ENCODE results near the gene SDK1. TPM values are rescaled to one million over a fixed set of nuclear protein-coding genes. Genes with fewer than 3 reads are reported as not detected.

SDK1 gene
- total RNA-seq, 3 donors from 2014 or later (not counting 1 experiment from before 2014, with no cell fraction given): 0.05 to 0.11 TPM; not detected in 1

- Histone ChIP-seq H3K36me3 (ENCODE audit: control insufficient read depth, insufficient read depth, low read length) (no peaks in the 10 kb centered on the region), H3K4me1 (ENCODE audit: control insufficient read depth, insufficient read depth, low read length) (no peaks in the 10 kb centered on the region), H3K9me3 (ENCODE audit: control insufficient read depth, insufficient read depth, low read length) (no peaks in the 10 kb centered on the region), H3K27ac (ENCODE audit: low read length) (no peak overlapping the region), H3K27me3 (ENCODE audit: control insufficient read depth, insufficient read depth, low read length) (no peaks in the 10 kb centered on the region), H3K4me3 (ENCODE audit: low read length) (no peak overlapping the region)
- no peak for DNase-seq
- no peak for TF ChIP-seq CTCF (IDR thresholded peaks at IDR 0.05)
- peaks cover 0 to 6% of the 10 kb centered on the region in 2 donors for H3K27me3 Mint-ChIP-seq (ENCODE audit: low read depth in 2 of 2)
- intact Hi-C loops (cut with micrococcal nuclease): no loop called here
- no peak for ATAC-seq
- H3K36me3 Mint-ChIP-seq: peaks cover 7% of the 10 kb centered on the region
- WGBS (ENCODE audit: insufficient coverage): 74% methylated on average over 13 of the region's 13 CpGs
- no peaks in the 10 kb centered on the region for H3K4me1 Mint-ChIP-seq
- H3K9me3 Mint-ChIP-seq: peaks cover 3 to 4% of the 10 kb centered on the region in 2 donors
- no peak overlapping the region for H3K27ac Mint-ChIP-seq
- H3K4me3 Mint-ChIP-seq: no peak overlapping the region
Measured at GRCh38 chr7:4270941-4271715, 970.1 kb downstream of the SDK1 start.

DNA sequence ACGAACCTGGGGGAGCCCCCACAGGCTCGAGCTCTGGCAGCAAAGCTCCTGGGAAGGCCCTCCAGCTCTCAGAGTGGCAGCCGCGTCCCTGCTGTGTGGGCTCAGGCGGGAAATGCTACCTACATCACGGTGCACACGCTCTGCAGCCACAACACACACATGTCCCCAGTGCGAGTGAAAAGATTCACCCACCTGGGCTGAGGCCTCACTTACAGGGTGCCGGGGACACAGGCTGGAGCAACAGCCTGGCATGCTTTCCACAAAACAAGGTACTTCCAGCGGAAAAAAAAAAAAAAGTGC is 970.6 kb downstream of the SDK1 start:
- Histone ChIP-seq H3K4me3 (ENCODE audit: low read length) (no peak overlapping the region), H3K27ac (ENCODE audit: low read length) (no peak overlapping the region), H3K27me3 (ENCODE audit: control insufficient read depth, insufficient read depth, low read length) (no peaks in the 10 kb centered on the region), H3K36me3 (ENCODE audit: control insufficient read depth, insufficient read depth, low read length) (no peaks in the 10 kb centered on the region), H3K9me3 (ENCODE audit: control insufficient read depth, insufficient read depth, low read length) (no peaks in the 10 kb centered on the region), H3K4me1 (ENCODE audit: control insufficient read depth, insufficient read depth, low read length) (no peaks in the 10 kb centered on the region)
- ATAC-seq: no peak
- Mint-ChIP-seq H3K36me3 (peaks cover 7% of the 10 kb centered on the region), H3K27ac (no peak overlapping the region), H3K4me3 (no peak overlapping the region), H3K27me3 (ENCODE audit: low read depth in 2 of 2) (peaks cover 0 to under 1% of the 10 kb centered on the region in 2 donors), H3K4me1 (no peaks in the 10 kb centered on the region), H3K9me3 (peaks cover 3 to 4% of the 10 kb centered on the region in 2 donors)
- TF ChIP-seq CTCF (IDR thresholded peaks at IDR 0.05): no peak
- DNase-seq: no peak
- WGBS (ENCODE audit: insufficient coverage): 82% methylated on average over 10 of the region's 10 CpGs
- intact Hi-C loops (cut with micrococcal nuclease): no loop called here

GRCh38 chr7:4272141-4272540 is 971.1 kb downstream of the SDK1 start:
- H3K4me3 ChIP-seq (ENCODE audit: low read length): no peak overlapping the region
- WGBS (ENCODE audit: insufficient coverage): 89% methylated on average over 16 of the region's 16 CpGs
- no peak overlapping the region for H3K27ac ChIP-seq (ENCODE audit: low read length)
- Mint-ChIP-seq H3K9me3 (peaks cover 3 to 4% of the 10 kb centered on the region in 2 donors), H3K27ac (no peak overlapping the region), H3K4me1 (no peaks in the 10 kb centered on the region), H3K4me3 (no peak overlapping the region), H3K36me3 (peaks cover 7% of the 10 kb centered on the region), H3K27me3 (ENCODE audit: low read depth in 2 of 2) (no peaks in the 10 kb centered on the region)
- DNase-seq: no peak
- H3K27me3 ChIP-seq (ENCODE audit: control insufficient read depth, insufficient read depth, low read length): no peaks in the 10 kb centered on the region
- H3K9me3 ChIP-seq (ENCODE audit: control insufficient read depth, insufficient read depth, low read length): no peaks in the 10 kb centered on the region
- no peaks in the 10 kb centered on the region for H3K4me1 ChIP-seq (ENCODE audit: control insufficient read depth, insufficient read depth, low read length)
- no peaks in the 10 kb centered on the region for H3K36me3 ChIP-seq (ENCODE audit: control insufficient read depth, insufficient read depth, low read length)
- ATAC-seq: no peak
- TF ChIP-seq CTCF (IDR thresholded peaks at IDR 0.05): no peak
- intact Hi-C loops (cut with micrococcal nuclease): no loop called here
